Measurements from ENCODE around the gene GRID2. TPM values are rescaled to one million over a fixed set of nuclear protein-coding genes. Genes with fewer than 3 reads are reported as not detected.

The GRID2 gene
- total RNA-seq, 3 donors from 2014 or later, result 0.44 TPM; not detected in 2

DNA sequence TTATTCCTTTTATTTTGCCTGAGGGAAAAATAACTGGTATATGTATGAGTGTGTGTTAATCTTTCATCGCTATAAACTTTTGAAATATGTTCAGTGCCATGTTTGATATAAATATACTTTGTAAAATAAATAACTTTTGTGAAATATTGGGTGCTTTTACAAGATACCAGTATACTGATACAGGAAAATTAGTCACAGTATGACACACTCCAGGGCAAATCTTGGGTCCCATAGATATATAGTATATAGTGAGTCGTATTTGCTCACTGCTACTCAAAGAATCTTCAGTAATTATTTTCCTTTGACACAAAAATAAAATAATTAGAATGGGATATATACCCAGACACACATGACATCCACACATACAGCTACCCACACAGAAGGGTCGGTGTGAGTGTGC lies 472.3 kb downstream of the GRID2 start:
- intact Hi-C loops (cut with DNase I, micrococcal nuclease), result no loop called here

DNA sequence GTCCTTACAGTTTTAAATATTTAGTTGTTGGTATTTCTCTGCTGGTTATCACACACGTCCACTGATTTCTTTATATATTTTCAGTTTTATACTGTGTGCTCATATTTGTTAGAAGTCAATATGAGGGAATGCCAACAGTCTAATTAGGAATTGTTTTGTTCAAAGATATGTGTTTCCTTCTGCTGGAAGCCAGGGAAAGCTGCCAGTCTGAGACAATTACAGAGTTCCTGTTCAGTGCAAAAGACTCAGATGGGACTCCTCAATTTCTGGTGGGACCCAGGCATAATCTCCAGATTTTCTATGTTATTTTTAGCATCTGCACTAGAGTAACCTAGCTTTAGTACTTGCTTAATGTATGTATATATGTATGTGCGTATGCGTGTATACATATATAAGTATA lies 486.0 kb downstream of the GRID2 start:
- TF ChIP-seq CTCF (IDR thresholded peaks at IDR 0.05), result no peak
- intact Hi-C loops (cut with DNase I, micrococcal nuclease), result no loop called here
- no peak overlapping the region for H3K4me3 ChIP-seq
- H3K9me3 ChIP-seq, result no peaks in the 10 kb centered on the region
- no peaks in the 10 kb centered on the region for H3K4me1 ChIP-seq (ENCODE audit: low read depth)
- no peak for DNase-seq
- ATAC-seq, result no peak
- no peaks in the 10 kb centered on the region for H3K36me3 ChIP-seq (ENCODE audit: low read depth)

More for the DNA sequence above, 472.3 kb downstream of the GRID2 start:
- no peaks in the 10 kb centered on the region for H3K4me1 ChIP-seq (ENCODE audit: low read depth)
- H3K4me3 ChIP-seq, result no peak overlapping the region
- DNase-seq (no peak), ATAC-seq (no peak)
- H3K9me3 ChIP-seq, result no peaks in the 10 kb centered on the region
- no peak for TF ChIP-seq CTCF (IDR thresholded peaks at IDR 0.05)
- H3K36me3 ChIP-seq (ENCODE audit: low read depth), result no peaks in the 10 kb centered on the region

DNA sequence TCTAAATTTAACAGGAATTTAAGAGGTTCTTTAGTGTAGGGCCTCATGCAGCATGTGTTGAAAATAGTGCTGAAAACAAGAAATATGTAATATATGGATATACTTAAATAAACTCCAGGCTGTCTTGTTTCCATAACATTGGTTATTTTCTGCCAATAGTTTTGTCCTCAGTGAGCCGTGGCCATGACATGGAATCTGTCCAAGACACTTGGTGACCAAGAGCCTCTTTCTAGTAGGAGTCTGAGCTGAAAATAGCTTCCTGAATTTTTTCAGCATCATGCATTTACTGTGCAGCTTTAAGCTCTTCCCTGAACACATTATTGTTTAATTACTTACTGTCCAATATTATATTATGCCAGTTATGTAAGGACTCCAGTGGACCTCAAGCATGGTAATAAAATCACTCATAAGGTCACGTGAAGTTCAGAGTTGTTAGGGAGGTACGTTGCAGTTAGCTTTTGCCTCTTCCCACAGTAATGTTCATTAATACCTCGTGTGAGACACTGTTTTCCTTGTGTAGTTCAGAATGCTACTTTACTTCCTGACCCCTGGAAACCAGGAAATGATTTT lies 488.2 kb downstream of the GRID2 start:
- Histone ChIP-seq H3K4me3 (no peak overlapping the region), H3K36me3 (ENCODE audit: low read depth) (no peaks in the 10 kb centered on the region), H3K9me3 (no peaks in the 10 kb centered on the region), H3K4me1 (ENCODE audit: low read depth) (no peaks in the 10 kb centered on the region)
- no peak for DNase-seq
- intact Hi-C loops (cut with DNase I, micrococcal nuclease), result no loop called here
- ATAC-seq, result no peak
- TF ChIP-seq CTCF (IDR thresholded peaks at IDR 0.05), result no peak

GRCh38 chr4:92809381-92809780 lies 505.6 kb downstream of the GRID2 start:
- Histone ChIP-seq H3K36me3 (ENCODE audit: low read depth) (no peaks in the 10 kb centered on the region), H3K9me3 (no peaks in the 10 kb centered on the region), H3K4me1 (ENCODE audit: low read depth) (no peaks in the 10 kb centered on the region), H3K4me3 (no peak overlapping the region)
- intact Hi-C loops (cut with DNase I, micrococcal nuclease), result no loop called here
- ATAC-seq (no peak), DNase-seq (no peak)
- TF ChIP-seq CTCF (IDR thresholded peaks at IDR 0.05), result no peak

DNA sequence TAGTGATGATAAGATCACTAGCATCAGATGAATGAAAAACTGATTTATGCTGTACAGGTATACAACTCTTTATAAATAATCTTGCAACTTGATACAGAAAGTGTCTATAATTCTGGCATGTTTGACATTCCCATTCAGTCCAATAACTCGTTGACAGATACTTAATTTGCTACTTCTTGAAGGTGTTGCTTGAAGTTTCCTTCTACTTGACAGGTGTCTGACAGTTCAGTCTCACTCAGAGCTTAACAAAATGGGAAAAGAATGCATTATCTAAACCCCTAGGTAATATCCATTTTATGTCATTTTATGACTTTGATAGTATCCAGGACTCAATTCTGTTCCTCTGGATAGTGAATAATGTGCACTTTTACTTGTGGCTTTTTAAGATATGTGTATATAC lies 508.9 kb downstream of the GRID2 start:
- DNase-seq (no peak), ATAC-seq (no peak)
- Histone ChIP-seq H3K36me3 (ENCODE audit: low read depth) (no peaks in the 10 kb centered on the region), H3K9me3 (no peaks in the 10 kb centered on the region), H3K4me1 (ENCODE audit: low read depth) (no peaks in the 10 kb centered on the region), H3K4me3 (no peak overlapping the region)
- intact Hi-C loops (cut with DNase I, micrococcal nuclease), result no loop called here
- no peak for TF ChIP-seq CTCF (IDR thresholded peaks at IDR 0.05)

- no peaks in the 10 kb centered on the region for H3K36me3 ChIP-seq (ENCODE audit: low read depth)
- no peak for DNase-seq
- no peaks in the 10 kb centered on the region for H3K9me3 ChIP-seq
- no peak for TF ChIP-seq CTCF (IDR thresholded peaks at IDR 0.05)
- no peaks in the 10 kb centered on the region for H3K4me1 ChIP-seq (ENCODE audit: low read depth)
- no peak for ATAC-seq
- H3K4me3 ChIP-seq, result no peak overlapping the region
- intact Hi-C loops (cut with DNase I, micrococcal nuclease), result no loop called here
Measured at GRCh38 chr4:92814677-92815076, 510.9 kb downstream of the GRID2 start.

Measured in mucosa of descending colon (tissue), 3 donors.